Subcutaneous adipose tissue (tissue), 4 donors: Measurements from ENCODE around the gene SLC17A3. TPM values are rescaled to one million over a fixed set of nuclear protein-coding genes. Genes with fewer than 3 reads are reported as not detected.

ENCODE experiments used
- total RNA-seq, 4 donors: library from RNA; depleted of rRNA; stranded (reverse); fragments of >200 nt; gene quantifications; one replicate each; pipeline ENCODE4 v1.1.0, GENCODE V29; 2016
- TF ChIP-seq, protein P1 (sequence below): fragments of 450-650 bp; IDR thresholded peaks from one replicate; pipeline ENCODE4 v1.5.1; 2016; ENCODE audit warnings: low read depth, mild to moderate bottlenecking, control low read depth, antibody characterized with exemption, moderate library complexity

The SLC17A3 gene
- total RNA-seq, 4 donors from 2014 or later, result not detected

DNA sequence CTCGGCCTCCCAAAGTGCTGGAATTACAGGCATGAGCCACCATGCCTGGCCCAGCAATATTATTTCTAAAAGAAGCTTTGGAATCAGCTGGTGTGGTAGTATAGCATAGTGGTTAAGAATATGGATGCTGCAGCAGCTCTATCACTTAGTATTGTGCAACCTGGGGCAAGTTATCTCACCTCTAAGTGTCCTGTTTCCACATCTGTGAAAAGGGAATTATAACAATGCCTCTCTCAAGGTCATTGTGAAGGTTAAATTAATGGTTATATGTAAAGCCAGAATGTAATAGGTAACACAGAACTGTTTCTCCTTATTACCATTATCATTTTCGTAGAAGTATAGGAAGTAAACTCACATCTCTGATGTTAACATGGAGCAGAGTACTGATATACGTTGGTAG lies 42.3 kb upstream of the SLC17A3 start:
- TF ChIP-seq, protein P1, sequence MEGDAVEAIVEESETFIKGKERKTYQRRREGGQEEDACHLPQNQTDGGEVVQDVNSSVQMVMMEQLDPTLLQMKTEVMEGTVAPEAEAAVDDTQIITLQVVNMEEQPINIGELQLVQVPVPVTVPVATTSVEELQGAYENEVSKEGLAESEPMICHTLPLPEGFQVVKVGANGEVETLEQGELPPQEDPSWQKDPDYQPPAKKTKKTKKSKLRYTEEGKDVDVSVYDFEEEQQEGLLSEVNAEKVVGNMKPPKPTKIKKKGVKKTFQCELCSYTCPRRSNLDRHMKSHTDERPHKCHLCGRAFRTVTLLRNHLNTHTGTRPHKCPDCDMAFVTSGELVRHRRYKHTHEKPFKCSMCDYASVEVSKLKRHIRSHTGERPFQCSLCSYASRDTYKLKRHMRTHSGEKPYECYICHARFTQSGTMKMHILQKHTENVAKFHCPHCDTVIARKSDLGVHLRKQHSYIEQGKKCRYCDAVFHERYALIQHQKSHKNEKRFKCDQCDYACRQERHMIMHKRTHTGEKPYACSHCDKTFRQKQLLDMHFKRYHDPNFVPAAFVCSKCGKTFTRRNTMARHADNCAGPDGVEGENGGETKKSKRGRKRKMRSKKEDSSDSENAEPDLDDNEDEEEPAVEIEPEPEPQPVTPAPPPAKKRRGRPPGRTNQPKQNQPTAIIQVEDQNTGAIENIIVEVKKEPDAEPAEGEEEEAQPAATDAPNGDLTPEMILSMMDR, result no peak

DNA sequence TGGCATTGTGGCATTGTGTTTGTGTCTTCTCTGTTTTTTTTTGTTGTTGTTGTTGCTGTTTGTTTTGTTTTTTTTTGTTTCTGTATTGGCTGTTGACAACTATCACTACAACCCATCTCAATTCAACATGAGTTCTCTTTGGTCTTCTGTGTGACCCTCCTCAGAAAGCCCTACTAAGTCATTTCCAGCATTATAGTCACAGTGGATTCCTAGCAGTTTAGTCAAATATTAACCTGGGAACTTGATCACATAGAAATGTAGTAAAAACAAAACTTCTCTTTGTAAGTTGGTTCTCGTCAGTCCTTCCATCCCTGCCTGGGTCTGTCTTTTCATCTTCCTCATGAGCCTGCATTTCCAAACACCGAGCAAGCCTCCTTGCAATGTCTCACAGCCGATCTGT lies 39.7 kb upstream of the SLC17A3 start:
- TF ChIP-seq, protein P1, result no peak

DNA sequence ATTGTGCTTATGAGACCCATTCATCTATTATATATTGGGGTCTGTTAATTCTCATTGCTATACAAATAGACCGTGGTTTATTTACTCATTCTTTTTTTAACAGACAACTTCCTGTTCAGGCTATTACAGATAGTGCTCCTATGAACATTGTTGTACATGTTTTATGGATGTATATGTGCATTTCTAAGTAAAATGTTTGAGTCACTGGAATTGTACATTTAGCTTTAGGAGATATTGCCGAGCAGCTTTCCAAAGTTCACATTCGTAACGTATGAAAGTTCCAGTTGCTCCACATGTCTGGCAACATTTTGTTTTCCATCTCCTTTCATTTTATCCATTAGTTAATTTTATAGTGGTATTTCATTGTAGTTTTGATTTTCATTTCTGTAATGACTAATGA lies 37.3 kb upstream of the SLC17A3 start:
- TF ChIP-seq, protein P1, result no peak

DNA sequence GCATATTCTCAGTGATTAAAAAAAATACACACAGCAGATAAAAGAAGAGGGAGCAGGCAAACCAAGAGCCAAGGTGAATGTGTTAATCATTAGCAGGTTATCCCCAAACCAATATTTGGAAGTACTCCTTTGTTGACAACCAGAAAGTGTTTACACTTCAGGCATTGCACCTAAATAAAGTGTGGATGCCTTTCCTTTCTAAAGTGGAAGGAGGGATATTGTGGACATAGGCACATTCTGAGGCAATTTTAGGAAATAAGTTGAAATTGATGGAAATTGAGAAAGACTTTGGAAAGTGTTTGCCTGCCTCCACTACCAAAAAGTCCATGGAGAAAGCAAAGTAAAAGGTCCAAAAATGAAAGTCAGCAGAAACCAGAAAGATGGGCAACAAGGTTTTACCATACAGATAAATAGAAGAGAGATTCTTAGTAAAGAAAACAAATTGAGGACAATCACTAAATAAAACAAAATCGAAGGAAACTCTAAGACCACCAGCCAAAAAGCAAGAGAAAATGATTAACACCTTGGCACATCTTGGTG lies 33.5 kb upstream of the SLC17A3 start:
- TF ChIP-seq, protein P1, result no peak

DNA sequence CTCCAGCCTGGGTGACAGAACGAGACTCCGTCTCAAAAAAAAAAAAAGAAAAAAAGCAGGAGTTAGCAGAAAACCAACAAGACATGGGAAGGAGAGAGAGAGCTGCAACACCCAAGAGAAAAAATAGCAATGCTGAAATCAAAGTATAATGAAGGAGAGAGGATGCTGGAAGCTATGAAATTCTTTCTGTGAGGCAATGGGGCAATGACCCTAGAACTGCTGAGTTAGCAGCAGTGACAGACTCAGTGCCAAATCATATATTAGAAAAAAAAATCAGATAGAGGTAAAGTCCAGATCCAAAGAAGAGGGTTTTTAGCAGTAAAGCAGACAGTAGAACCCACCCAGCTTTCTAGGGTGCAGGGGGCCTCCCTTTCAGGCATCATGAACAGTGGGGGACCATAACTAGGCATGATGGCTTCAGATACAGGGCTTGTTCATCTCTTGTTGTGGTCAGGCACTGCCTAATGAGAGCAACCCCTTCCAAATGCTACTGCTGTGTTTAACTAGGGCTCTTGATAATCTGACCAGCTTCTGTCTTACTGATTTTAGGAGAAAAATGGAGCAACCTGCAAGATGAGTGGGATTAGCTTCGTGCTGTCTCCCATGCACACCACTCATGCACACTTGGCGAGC lies 29.5 kb upstream of the SLC17A3 start:
- TF ChIP-seq, protein P1, result no peak

DNA sequence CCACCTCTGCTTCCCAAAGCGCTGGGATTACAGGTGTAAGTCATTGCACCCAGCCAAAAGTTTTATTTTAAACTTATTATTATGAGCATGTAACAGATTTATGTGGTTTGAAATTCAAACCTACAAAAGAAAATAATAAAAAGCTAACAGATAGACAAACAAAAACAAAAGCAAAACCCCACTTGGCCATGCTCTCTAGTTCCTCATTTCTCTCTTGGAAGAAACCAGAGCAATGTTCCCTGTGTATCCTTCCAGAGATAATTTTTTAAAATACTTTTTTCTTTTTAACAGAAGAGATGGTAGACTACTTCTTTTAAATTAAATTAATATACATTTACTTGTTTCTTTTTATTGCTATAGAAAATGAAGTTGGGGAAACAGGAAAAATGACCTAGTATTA lies 28.0 kb upstream of the SLC17A3 start:
- TF ChIP-seq, protein P1, result no peak

DNA sequence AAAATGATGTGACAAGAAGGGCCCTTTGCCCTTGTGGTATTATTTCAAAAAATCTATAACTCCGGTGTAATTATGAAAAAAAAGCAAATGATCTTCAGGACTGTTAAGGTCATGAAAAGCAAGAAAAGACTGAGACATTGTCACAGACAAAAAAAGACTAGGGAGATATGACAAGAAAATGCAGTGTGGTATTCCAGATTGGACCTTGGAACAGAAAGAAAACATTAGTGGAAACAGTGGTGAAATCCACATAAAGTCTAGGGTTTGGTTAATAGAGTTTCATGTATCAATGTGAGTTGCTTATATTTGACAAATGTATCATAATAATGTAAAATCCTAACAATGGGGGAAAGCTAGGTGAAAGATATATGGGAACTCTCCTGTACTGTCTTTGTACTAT lies 26.8 kb upstream of the SLC17A3 start:
- TF ChIP-seq, protein P1, result no peak
